22Rv1 (cell line): ENCODE data around the gene RDH14.

Source experiments
- CTCF ChIP-seq: fragments of 450-650 bp; IDR thresholded peaks from 2 replicates; pipeline ENCODE4 v1.5.1; 2017; ENCODE audit warnings: mild to moderate bottlenecking
- ZFX ChIP-seq: fragments of 450-650 bp; IDR thresholded peaks from 2 replicates; pipeline ENCODE4 v1.6.1; 2017; ENCODE audit warnings: antibody characterized with exemption, borderline replicate concordance

- TF ChIP-seq CTCF (no peak), ZFX (no peak)
Observed at GRCh38 chr2:18550433-18550832, 10.0 kb downstream of the RDH14 start.
